Bronchial epithelial cell (primary cell): ENCODE results near the gene TM9SF1. TPM values are rescaled to one million over a fixed set of nuclear protein-coding genes. Genes with fewer than 3 reads are reported as not detected.

Experiments
- DNase-seq: peaks from one replicate; pipeline ENCODE4 v3.0.0-alpha.2; 2010; ENCODE audit warnings: low read depth
- FAIRE-seq: peaks from 2 replicates; lab custom pipeline; 2011; peaks lifted over from hg19 to GRCh38; lab: Jason Lieb, UNC
- H3K27me3 ChIP-seq: 2 replicates; pipeline ENCODE4 v1.5.1; 2011; ENCODE audit warnings: low read length; ENCODE audit not compliant: control insufficient read depth, insufficient read depth
- H3K36me3 ChIP-seq: 2 replicates; pipeline ENCODE4 v1.5.1; 2011; ENCODE audit warnings: low read length; ENCODE audit not compliant: control insufficient read depth, insufficient read depth
- H3K4me3 ChIP-seq: 2 replicates; pipeline ENCODE4 v1.5.1; 2011; ENCODE audit warnings: mild to moderate bottlenecking, low read depth, low read length, control low read depth
- total RNA-seq: library from RNA; depleted of rRNA; stranded (reverse); fragments of >200 nt; gene quantifications from 2 replicates; pipeline ENCODE4 v1.2.1, GENCODE V29; 2014
- TF ChIP-seq, protein P1 (sequence below): IDR thresholded peaks from 2 replicates; pipeline ENCODE4 v1.5.1; 2011; ENCODE audit warnings: mild to moderate bottlenecking, moderate library complexity, low read length, control low read depth, inconsistent platforms; ENCODE audit not compliant: insufficient read depth, severe bottlenecking

TM9SF1 gene
- total RNA-seq, 1 donor from 2014 or later: 67.9 TPM

DNA sequence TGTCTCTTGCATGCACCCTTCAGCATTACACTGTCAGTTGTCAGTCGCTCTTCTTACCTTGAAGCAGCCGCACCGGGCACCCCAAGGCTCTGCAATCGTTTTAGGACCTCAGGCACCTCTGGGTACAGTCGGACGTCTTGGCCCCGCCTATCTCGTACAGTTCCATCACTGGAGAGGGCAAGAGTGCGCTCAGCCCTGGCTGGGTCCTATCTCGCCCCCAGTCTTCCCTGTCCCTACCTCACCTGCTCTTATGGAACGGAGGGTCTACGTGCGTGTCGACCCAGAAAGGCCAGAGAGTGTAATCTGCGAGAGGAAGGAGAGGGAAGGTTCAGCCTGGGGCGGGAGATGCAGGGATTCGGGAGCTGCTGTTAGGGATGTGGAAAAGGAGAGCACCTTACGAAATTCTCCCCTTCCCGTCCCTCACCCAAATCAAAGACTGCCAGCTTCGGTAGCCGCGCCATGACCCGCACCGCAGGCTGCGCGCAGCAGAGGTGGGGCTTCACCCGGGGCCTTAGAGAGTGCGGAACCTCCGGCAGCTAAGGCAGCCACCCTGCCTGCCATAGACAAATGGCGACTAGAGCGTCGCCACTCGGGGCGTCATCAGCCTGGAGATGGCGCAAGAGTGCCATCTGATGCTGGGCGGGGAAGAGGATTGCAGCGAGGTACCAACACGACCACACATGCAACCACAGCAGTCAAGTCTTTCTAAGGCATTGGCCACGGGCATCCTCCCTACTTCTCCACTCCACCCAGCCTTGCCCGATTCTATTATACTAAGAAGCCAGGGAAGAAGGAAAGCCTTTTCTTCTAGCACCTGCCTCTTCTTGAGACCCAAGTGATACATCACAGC lies 20.5 kb upstream of the TM9SF1 start, which contains the start of gene MDP1:
Gene MDP1, minus strand, starts transcription at position 572 of the 850 bp plus-strand sequence. Its CDS starts 111 bp downstream, at position 461.
- Histone ChIP-seq H3K36me3 (peaks cover 4% of the 10 kb centered on the region), H3K4me3 (peak within 1 kb of the TSS; percentile 78), H3K27me3 (no peaks in the 10 kb centered on the region)
- TF ChIP-seq, protein P1, sequence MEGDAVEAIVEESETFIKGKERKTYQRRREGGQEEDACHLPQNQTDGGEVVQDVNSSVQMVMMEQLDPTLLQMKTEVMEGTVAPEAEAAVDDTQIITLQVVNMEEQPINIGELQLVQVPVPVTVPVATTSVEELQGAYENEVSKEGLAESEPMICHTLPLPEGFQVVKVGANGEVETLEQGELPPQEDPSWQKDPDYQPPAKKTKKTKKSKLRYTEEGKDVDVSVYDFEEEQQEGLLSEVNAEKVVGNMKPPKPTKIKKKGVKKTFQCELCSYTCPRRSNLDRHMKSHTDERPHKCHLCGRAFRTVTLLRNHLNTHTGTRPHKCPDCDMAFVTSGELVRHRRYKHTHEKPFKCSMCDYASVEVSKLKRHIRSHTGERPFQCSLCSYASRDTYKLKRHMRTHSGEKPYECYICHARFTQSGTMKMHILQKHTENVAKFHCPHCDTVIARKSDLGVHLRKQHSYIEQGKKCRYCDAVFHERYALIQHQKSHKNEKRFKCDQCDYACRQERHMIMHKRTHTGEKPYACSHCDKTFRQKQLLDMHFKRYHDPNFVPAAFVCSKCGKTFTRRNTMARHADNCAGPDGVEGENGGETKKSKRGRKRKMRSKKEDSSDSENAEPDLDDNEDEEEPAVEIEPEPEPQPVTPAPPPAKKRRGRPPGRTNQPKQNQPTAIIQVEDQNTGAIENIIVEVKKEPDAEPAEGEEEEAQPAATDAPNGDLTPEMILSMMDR: peak; percentile 72
- FAIRE-seq: no peak
- DNase-seq: peak; percentile 80

DNA sequence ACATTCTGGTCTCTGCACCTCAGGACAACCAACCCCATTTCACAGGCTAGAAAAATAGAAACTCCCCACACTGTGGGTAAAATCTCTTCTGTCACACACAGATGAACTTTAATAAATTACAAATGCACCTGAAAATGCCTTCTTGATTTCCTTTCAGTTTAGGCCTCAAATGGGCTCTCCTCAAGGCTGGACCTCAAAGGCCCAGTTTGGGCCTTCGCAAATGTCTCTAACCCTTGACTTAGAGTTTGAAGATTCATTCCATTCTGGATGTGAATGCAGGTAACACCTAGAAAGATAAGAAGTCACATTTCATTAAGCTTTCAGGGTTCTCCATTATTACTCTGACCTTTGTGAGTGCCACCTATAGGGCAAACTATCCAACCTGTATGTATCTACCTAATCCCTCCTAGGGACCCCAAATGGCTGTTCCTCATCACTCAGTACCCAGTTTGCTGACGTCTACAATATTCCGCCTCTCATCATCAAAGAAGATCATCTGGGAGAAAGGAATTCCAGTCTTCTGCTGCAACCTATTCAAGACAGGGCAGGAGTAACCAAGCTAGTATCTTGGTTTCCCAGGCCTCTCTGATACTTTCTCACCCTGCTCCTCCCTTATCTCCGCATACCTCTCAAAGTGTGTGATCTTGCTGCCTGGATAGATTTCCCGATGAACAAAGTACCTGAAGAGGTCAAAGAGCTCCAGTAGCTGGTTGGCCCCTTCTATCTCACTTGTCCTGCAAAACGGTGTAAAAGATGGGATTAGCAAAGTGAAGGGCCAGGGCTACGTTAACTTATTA lies 18.8 kb upstream of the TM9SF1 start:
- Histone ChIP-seq H3K27me3 (no peaks in the 10 kb centered on the region), H3K4me3 (peak overlapping the region; percentile 69), H3K36me3 (peaks cover 16% of the 10 kb centered on the region)
- DNase-seq (no peak), FAIRE-seq (no peak)
- TF ChIP-seq, protein P1: no peak

DNA sequence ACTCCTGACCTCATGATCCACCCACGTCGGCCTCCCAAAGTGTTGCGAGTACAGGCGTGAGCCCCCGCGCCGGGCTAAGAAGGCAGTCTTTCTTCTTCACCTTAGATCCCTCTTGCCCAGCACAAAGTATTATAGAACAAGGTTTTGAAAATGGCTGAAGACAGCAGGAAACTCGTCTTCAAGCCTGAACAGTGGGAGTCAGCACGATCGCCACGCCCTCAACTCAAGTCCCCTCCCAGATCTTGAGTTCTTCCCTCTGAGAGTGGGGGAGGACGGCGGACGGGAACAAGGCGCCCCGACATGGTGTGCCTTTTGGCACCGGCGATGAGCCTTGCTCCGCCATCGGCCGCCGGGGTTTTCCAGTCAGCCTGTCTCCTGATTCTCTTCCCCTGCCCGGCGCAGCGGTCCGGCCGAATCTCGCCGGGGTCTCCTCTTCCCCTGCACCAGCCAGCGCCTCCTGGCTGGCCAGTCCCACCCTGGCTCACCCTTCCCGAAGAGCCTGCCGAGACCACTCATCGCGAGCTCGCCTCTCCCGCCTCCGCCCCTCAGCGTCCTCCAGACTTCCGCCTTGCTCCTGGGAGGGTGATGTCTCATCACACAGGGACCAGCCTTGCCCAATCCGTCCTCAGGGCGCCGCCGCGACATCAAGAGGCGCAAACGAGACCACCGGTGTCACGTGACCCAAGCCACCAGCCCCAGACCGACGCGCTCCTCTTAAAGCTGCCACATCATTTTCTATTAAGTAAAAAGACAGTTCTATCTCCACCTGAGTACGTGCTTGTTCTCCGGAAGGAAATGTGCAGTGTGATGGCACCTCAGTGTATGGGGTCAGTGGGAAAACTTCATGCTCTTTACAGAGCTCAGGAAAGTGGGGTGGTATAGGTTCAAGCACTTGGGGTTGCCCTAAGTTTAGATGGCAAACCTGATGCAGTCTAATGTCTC lies 18.0 kb upstream of the TM9SF1 start, which contains the start of gene CHMP4A:
Gene CHMP4A, minus strand, starts transcription at position 565 of the 942 bp plus-strand sequence. Its CDS starts 49 bp downstream, at position 516.
- no peak for FAIRE-seq
- TF ChIP-seq, protein P1: no peak
- DNase-seq: peak; percentile 93
- Histone ChIP-seq H3K36me3 (peaks cover 16% of the 10 kb centered on the region), H3K4me3 (peak within 1 kb of the TSS; percentile 69), H3K27me3 (no peaks in the 10 kb centered on the region)

DNA sequence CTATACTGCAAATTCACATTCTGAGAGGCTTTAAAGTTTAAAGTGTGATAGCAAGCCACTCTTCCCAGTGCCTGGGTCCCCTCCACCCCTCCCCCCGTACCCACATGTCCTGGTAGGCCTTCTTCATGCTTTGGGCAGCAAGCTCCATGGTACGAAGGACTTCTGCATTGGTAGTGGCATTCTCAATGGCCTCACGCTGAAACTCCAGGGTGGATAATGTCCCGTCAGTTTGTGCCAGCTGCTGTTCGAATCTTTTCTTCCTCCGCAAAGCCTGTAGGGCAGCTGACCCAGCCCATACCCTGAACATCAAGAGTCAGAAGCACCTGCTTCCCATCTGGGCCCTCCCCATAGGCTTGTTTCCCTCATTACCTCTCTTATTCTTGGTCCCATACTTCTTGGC lies 16.1 kb upstream of the TM9SF1 start:
- FAIRE-seq (no peak), DNase-seq (no peak)
- TF ChIP-seq, protein P1: no peak
- peaks cover 16% of the 10 kb centered on the region for H3K36me3 ChIP-seq
- H3K27me3 ChIP-seq: no peaks in the 10 kb centered on the region
- H3K4me3 ChIP-seq: no peak overlapping the region

DNA sequence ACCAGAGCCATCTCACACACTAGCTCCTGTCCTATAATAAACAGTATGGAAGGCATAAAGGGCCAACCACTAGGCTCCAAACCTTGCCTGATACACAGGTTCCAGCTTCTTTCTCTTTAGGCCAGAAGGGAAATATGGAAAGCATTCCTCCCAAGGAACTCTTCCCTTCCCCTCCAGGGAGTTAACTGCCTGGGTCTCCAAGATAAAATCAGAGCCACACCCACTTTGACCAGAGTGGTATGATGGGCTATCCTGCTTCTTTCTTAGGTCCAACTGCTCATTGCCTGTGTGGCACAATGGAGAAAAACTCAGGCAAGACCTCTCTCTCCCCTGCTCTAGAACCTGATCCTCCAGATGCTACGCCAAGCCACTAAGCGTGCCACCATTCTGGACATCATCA lies 12.4 kb upstream of the TM9SF1 start:
- FAIRE-seq: no peak
- Histone ChIP-seq H3K36me3 (peaks cover 17% of the 10 kb centered on the region), H3K27me3 (no peaks in the 10 kb centered on the region), H3K4me3 (no peak overlapping the region)
- DNase-seq: no peak
- TF ChIP-seq, protein P1: no peak
